ENCODE data around the gene SMARCC1.

Gene SMARCC1

DNA sequence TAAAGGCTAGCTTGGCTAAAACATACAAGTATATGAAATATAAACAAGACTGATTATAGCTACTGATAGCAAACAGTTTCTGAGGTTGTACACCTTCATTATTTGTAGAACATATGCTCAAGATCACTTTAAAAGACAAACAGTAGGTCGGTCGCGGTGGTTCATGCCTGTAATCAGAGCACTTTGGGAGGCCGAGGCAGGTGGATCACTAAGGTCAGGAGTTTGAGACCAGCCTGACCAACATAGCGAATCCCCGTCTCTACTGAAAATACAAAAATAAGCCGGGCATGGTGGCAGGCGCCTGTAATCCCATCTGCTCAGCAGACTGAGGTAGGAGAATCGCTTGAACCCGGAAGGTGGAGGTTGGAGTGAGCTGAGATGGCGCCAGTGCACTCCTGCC is 80.3 kb downstream of the SMARCC1 start:
- DNase-seq (ENCODE audit: low read depth, low spot score) = no peak

DNA sequence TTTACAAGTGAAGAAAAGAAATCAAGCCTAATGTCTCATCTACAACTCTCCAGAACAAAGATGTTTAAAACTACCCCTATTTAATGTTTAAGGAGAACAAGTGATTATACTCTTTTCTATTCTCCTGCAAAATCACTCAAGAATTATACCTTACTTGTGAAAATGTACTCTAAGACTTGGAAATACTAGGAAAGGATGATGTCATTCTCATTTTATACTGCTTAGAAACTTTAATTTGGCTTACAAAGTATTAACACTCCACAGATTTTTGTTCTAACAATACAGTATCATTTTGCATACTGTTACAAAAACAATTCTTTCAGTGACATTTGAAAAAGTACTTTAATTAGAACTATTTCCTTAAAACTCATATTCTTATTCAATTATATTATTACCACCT is 89.5 kb downstream of the SMARCC1 start:
- no peak for DNase-seq (ENCODE audit: low read depth, low spot score)

DNA sequence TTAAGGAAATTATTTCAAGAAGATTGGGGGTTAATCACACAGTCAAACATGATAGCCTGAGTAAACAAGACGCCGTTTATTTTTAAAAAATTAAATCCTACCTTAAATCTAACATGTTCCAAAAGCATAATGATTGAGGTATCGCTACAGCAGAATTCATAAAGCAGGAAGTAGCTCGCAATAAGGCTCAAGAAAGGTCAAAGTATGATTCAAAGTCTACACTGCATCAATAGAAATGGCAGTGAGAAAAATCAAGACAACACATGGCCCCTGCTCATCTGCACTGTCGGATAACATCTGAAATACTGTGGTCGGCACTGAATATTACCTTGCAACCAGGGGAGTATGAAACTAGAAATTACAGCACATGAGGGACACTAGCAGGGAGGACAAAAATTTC is 93.2 kb downstream of the SMARCC1 start:
- no peak for DNase-seq (ENCODE audit: low read depth, low spot score)

DNA sequence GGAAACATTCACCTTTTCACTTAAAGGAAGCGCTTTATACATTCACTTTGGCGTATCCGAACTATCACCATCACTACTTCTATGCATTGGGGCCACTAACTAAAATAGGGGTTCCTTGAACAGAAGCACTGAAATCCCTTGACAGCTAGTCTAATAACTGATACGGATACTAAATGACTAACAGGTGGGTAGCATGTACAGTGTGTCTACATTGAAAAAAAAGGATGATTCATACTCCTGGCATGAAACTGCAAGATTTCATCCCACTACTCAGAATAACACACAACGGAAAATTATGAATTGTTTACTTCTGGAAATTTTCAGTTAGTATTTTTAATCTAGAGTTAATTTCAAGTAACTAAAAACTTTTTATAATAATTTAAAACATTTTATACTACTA is 96.7 kb downstream of the SMARCC1 start:
- no peak for DNase-seq (ENCODE audit: low read depth, low spot score)

DNA sequence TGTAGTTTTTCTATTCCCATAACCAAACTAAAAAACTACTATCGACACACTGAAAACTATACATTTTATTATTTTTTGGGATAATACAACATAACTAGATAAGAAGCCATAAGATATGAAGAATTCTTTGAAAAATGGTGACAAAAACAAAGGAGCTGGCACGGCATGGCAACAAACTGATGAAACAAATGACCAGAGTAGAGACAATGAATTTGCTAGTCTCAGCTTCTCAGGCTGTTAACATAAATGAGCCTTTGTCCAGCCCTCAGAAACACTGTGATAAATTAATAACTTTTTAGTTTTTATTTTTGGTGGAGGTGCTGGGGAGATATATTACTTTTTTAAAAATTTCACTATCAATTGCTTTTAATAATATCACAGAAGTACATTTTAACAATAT is 100.7 kb downstream of the SMARCC1 start:
- no peak for DNase-seq (ENCODE audit: low read depth, low spot score)

DNA sequence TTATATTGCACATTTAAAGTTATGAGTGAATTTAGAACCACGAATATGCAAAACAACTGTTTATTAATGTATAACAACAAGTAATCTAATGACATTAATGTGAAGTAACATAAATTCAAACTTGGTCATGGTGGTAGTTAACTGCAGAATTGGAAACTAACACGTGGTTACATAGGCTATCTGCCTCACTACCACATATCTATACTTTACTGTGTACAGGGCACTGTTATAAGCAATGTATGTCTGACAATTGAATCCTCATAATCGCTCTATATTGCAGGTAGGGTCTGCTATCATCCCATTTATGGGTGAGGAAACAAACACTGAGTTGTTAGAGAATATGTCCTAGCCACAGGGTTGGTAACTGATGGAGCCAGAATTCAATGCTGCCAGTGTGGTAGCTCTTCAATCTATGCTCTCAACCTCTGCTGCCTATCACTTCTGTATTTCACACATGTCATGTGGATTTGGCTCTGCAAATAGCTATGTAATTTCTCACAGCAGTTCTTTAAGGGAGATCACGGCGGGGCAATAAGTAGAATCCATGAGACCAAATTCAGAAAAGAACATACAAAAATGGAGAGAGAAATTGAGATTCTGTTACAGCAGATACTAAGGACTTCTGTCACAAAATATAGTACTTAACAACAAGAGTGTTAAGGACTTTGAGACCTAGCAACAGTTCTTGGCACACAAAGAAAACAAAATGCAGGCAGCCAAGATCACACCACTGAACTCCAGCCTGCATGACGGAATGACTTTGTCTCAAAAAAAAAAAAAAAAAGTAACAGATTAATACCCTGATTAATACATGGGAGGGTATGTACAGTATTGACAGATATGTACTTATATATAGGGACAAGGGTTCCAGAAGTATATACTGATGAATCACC is 103.0 kb downstream of the SMARCC1 start:
- no peak for DNase-seq (ENCODE audit: low read depth, low spot score)

DNA sequence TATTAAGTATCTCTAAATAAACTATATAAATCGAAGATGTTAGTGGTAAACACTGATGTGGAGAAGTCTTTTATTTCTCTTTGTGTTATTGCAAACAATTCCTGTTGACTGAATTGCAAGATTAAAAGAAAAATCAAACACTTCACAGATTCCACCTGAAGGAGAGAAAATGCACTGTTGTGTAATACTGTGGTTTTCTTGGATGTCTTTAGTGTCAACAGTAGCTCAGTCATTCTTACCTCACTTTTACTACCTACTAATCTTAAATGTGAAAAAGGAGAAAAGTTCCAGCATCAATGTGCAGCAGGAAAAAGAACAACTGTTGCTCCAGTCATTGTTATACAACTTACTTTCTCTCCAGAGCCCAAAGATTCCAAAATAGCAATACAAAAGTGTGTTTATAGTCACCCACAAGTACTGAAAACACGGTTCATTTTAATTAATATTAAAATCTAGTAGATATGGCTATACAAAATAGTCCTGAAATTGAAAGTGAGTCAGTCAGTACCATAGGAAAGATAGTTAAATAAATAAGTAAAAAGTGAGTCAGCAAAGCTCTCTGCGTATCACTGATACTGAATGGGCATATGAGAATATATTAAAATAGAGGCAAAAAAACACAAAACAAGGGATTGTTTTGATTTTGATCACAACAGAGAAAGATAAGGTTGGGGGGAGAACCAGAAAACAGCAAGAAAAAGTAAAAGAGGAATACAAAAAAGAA is 112.5 kb downstream of the SMARCC1 start:
- no peak for DNase-seq (ENCODE audit: low read depth, low spot score)

DNA sequence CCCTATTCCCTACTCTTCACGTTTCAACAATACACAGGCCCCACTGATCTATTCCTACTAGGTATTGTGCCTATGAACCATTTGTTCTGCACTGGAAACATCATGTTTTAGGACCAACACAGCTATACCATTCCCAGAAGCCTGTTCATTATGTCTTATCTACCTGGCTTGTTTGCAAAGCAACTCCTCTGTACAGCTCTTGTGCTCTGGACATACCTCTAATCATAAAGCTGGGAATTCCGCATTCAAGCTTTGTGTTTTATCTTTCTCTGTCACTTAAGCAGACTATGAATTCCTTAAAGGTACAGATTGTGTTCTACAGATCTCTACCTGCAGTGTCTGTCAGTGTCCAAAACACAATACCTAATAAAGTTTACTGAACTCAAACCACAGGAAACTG is 115.6 kb downstream of the SMARCC1 start:
- no peak for DNase-seq (ENCODE audit: low read depth, low spot score)

DNA sequence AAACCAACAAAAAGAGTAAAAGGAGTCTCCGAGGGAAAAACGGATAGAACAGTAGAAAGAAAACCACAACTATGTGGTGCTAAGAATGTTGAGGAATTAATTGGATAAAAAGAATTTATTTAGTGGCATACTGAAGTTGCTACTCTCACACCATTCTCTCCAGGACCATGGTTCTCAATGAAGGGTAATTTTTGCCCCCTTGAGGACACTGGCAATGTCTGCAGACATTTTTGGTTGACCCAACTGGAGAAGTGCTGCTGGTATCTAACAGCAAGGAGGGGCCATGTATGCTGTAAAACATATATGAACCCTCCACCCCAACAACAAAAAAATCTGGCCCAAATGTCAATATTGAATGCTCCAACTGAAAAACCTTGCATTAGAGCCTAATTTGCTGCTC is 117.2 kb downstream of the SMARCC1 start:
- DNase-seq (ENCODE audit: low read depth, low spot score) = no peak

DNA sequence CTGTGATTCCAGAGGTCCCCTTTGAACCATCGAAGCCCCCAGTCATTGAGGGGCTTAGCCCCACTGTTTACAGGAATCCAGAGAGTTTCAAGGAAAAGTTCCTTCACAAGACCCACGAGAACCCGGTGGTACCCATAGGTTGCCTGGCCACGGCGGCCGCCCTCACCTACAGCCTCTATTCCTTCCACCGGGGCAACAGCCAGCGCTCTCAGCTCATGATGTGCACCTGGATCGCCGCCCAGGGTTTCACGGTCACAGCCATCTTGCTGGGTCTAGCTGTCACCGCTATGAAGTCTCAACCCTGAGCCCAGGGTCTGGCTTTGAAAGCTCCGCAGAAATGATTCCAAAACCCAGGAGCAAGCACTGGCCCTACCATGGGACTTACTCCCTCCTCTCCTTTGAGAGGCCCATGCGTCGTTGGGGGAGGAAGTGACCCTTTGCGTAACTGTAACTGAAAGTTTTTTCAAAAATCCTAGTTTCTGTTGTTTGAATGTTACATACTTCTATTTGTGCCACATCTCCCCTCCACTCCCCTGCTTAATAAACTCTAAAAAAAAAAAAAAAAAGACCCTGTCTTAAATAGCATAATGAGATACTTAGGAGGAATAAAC is 118.0 kb downstream of the SMARCC1 start:
- no peak for DNase-seq (ENCODE audit: low read depth, low spot score)

DNA sequence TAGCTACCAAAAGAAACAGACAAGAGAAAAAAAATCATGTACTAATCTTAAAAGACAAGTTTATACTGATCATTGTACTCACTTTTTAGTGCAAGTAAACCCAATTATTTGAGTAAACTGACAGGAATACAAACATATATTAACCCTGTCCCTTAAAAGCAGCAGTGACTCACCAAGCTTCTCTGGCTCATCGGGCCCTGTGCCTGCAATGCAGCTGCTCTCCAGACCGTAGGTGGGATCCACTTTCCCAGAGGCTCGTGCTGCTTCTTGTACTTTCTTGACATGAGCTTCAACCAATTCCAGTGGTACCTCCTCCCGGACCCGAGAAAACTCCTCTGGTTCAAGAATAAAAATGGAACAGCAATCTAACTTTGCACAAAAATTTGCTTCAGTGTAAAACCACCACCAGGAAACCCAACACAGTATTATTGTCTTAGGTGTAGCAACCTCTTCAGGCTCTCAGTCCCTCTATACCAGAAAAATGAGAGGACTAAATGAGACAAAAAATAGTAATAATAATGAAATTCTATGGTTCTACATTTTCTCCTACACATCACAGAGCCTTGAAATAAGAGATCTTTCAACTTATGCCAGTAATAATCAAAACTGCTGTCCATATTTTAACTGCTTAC is 120.5 kb downstream of the SMARCC1 start:
- no peak for DNase-seq (ENCODE audit: low read depth, low spot score)

DNA sequence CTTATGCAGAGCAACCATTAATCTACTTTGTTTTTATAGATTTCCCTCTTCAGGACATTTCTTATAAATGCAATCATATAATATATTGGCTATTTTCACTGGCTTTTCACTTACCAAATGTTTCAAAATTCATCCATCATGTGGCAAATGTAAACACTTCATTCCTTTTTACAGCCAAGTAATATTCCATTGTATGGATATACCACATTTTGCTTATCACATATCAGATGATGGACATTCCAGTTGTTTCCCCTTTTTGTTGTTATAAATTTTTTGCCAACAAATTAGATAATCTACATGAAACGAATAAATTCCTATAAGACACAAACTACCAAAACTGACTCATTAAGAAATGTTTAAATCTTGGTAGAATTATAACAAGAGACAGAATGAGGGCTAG is 123.2 kb downstream of the SMARCC1 start:
- no peak for DNase-seq (ENCODE audit: low read depth, low spot score)

DNA sequence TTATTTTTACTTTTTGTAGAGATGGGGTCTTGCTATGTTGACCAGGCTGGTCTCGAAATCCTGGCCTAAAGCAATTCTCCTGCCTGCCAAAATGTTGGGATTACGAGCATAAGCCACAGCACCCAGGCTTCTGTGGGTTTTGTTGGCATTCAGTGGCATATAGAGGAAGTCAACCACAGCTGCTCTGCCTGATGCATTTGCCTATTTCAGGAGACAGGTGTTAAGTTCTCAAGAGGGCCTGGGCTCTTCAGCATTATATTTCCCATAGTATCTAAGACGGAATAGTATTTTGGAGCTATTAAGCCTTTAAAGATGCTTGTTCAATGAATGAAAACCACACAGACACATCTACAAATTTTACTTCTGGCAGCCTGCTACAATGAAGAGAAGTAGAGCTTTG is 129.6 kb downstream of the SMARCC1 start:
- DNase-seq (ENCODE audit: low read depth, low spot score) = no peak

DNA sequence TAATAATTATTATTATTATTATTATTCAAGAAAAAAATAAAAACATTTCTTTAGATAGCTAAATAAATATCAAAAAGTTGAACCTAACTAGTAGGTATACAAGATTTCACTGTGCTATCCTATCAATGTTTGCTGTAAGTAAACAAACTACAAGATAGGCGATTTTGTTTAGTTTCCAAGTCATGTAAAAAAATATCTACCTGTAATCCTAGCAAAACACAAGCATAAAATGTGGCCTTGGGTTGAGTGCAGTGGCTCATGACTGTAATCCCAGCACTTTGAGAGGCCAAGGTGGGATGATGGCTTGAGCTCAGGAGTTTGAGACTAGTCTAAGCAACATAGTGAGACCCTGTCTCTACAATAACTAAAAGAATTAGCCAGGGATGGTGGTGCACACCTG is 131.4 kb downstream of the SMARCC1 start:
- no peak for DNase-seq (ENCODE audit: low read depth, low spot score)

DNA sequence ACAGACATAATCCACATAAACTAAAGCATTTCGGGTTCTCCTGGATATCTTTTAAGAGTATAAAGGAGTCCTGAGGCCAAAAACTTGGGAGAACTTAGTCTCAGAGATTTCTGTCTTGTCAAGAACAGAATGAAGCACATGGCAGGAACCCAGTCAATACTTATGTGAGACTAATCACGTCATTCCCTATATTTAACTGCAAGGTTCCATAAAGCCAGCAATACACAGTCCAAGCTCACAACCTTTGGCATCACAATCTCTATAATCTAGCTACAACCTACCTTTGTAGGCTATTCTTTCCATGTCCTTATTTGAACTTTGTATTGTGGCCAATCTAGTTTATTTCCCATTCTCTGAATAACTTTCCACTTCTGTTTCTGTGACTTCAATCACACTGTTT is 134.1 kb downstream of the SMARCC1 start:
- no peak for DNase-seq (ENCODE audit: low read depth, low spot score)

DNA sequence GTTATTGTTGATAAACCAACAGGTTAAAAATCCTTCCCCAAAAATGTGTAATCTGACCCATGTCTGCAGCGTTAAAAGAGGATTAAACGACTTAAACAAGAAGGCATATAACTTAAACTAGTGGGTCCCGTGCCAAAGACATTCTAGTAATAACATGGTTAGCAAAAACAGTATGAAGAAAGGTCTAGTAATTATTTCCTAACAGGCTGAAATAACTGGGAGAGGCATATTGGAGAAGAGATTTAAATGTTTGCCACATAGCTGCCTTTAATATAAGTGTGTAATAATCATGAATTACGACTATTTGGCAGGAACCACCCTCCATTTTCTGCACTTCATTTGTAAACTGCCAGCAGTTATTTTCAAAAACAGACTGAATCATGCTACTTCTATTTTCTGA is 135.3 kb downstream of the SMARCC1 start:
- no peak for DNase-seq (ENCODE audit: low read depth, low spot score)

DNA sequence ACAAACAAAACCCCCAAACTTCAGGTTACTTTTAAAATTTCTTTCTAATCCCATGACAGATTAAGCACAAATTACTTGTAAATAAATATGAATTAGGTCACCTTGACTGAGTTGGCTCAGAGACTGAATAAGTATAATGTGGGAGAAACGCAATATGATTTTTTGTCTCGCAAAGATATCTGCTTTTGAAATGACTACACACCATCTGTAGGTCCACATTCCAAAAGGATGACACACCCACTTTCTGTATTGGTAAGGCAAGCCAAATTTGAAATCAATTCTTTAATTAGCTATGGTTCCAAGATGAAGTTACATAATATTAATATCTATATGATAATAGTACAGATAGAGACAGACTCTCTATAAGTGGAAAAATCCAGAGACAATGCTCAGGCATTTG is 136.1 kb downstream of the SMARCC1 start:
- DNase-seq (ENCODE audit: low read depth, low spot score) = no peak

DNA sequence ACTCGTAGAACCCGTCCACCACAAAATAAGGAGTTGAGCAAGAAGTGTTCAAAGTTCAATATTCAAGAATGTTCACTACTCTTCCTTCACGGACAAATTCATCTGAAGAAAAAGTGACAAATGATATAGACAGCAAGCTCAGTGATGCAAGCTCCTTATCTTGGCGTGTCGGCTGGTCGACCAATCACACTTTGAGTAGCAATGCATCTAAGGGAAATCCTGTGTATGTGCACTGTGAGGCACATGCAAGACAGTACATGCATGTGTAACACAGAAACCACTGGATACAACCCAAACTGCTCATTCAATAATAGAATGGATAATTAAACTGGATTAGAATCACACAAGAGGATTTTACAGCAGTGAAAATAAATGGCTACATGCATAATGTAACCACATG is 138.6 kb downstream of the SMARCC1 start:
- DNase-seq (ENCODE audit: low read depth, low spot score) = no peak

DNA sequence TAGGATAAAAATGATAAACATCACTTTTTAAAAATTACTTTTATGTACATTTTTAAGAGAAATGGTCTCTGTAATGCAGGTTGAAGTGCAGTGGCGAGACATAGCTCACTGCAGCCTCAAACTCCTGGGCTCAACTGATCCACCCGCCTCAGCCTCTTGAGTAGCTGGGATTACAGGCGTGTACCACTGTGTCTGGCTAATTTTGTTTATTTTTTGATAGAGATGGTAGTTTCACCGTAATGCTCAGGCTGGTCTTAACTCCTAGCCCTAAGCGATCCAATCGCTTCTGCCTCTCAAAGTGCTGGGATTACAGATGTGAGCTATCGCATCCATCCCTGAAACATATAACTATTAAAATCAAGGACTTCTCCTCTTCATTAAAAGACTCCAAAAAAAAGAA is 140.0 kb downstream of the SMARCC1 start:
- no peak for DNase-seq (ENCODE audit: low read depth, low spot score)

DNA sequence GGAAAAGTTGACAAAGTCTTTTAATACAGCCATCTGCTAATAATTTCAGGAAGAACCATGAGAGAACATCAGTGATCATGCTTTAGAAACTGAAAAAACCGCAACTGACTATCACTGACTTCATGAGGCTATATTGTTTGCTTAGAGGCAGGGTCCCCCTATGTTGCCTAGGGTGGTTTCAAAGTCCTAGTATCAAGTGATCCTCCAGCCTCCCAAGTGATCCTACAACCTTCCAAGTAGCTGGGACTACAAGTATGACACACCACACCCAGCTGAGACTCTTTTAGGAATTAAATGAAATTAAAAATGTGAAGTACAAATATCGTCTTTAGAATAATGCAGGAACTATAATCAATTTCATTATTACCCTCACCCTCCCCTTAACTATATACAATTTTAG is 144.8 kb downstream of the SMARCC1 start:
- no peak for DNase-seq (ENCODE audit: low read depth, low spot score)

DNA sequence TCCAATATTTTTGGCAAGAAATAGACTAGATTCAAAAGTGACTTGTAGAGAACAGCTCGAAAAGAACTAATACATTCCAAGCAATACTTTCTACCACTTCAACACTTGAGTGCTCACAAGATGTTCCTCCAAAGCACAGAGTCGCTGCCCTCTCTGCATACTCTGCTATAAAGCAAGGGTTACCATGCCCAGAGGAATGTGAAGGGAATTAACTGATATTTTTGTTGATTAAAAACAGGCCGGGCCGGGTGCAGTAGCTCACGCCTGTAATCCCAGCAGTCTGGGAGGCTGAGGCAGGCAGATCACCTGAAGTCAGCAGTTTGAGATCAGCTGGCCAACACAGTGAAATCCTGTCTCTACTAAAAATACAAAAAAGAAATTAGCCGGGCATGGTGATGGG is 145.5 kb downstream of the SMARCC1 start:
- no peak for DNase-seq (ENCODE audit: low read depth, low spot score)

DNA sequence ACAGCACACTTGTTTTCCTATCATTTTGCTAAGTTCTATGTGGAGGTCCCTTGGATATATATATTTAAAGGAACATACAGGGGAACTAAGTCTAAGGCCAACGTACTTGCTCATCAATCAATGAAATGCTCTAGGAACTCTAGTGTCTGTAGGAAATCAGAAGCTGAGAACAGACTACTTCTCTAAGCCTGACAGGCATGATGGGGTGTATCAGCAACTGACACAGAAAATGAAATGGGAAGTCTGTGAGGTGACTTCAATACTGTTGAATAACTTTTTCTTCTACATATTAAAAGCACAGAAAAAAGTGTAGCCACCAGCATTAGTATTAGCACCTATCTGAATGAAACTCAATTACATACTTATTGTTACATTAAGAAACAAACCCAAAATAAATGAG is 146.2 kb downstream of the SMARCC1 start:
- DNase-seq (ENCODE audit: low read depth, low spot score) = no peak
